AG09319 (cell line): ENCODE measurements around the gene ZNF385D.

Experiments used
- DNase-seq: peaks from one replicate; pipeline ENCODE4 v3.0.0-alpha.2; 2010; ENCODE audit warnings: low read depth; ENCODE audit errors: extremely low read depth
- TF ChIP-seq, protein P1 (sequence below): IDR thresholded peaks from 2 replicates; pipeline ENCODE4 v1.5.1; 2011; ENCODE audit warnings: low read depth, mild to moderate bottlenecking, inconsistent platforms, low read length, moderate library complexity

ZNF385D gene

DNA sequence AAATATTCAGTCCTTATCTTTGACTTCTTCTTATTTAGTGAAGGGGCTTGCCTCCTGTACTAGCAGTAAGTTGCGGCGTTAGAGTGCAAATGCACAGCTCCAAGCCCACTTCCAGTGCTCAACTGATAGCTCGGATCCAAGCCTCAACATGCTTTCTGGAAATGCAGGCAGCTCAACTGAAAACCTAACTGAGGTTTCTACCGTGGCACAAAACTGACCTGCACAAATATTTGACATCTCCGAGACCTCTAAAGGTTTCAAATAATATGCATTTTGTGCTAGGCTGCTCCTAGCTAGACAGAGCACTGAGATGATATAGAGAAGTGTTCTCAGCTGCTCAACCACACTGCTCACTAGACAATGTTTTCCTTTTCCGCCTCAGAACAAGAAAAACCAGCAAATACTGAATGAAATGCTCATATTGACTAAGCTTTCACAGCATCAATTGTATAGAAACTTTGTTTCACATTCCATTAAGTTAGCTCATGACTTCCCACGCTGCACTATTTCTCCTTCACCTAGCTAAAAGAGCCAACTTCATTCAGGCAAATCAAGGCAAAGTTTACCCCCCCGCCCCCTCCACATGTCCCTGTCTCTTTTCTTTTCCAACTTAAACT is 822 bp downstream of the ZNF385D start:
- no peak for DNase-seq

DNA sequence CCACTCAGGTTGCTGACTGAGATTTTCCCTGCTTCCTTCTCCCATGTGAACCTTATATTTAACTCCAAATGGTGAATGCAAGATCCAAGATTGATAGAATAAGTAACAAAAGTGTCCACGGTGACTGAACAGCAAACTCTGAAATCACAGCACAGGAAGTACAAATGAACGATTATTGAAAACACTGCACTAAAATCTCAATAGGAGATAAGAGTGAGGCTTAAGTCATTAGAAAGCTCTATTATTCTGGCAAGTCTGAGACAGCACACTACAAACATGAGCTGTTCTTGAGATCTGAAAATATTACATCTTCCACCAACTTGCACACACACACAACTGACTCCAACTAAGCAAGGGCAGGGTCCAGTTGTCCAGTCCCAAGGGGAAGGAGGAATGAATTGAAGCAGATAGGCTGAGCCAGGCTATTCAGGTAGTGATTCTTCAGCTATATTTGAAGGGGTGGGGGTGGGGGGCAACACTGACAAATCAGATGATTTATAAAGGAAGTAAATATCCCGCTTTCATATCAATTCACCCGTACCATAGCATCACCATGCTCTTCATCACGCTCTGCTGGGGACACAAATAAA is 2.9 kb downstream of the ZNF385D start:
- TF ChIP-seq, protein P1, sequence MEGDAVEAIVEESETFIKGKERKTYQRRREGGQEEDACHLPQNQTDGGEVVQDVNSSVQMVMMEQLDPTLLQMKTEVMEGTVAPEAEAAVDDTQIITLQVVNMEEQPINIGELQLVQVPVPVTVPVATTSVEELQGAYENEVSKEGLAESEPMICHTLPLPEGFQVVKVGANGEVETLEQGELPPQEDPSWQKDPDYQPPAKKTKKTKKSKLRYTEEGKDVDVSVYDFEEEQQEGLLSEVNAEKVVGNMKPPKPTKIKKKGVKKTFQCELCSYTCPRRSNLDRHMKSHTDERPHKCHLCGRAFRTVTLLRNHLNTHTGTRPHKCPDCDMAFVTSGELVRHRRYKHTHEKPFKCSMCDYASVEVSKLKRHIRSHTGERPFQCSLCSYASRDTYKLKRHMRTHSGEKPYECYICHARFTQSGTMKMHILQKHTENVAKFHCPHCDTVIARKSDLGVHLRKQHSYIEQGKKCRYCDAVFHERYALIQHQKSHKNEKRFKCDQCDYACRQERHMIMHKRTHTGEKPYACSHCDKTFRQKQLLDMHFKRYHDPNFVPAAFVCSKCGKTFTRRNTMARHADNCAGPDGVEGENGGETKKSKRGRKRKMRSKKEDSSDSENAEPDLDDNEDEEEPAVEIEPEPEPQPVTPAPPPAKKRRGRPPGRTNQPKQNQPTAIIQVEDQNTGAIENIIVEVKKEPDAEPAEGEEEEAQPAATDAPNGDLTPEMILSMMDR, result no peak
- no peak for DNase-seq

More for the DNA sequence above, 822 bp downstream of the ZNF385D start:
- TF ChIP-seq, protein P1, result no peak

GRCh38 chr3:21747376-21747775 is 3.6 kb downstream of the ZNF385D start:
- TF ChIP-seq, protein P1, result no peak
- no peak for DNase-seq

GRCh38 chr3:21745966-21746365 is 5.0 kb downstream of the ZNF385D start:
- DNase-seq, result no peak
- TF ChIP-seq, protein P1, result no peak

GRCh38 chr3:21744793-21745192 is 6.2 kb downstream of the ZNF385D start:
- no peak for DNase-seq
- TF ChIP-seq, protein P1, result no peak

DNA sequence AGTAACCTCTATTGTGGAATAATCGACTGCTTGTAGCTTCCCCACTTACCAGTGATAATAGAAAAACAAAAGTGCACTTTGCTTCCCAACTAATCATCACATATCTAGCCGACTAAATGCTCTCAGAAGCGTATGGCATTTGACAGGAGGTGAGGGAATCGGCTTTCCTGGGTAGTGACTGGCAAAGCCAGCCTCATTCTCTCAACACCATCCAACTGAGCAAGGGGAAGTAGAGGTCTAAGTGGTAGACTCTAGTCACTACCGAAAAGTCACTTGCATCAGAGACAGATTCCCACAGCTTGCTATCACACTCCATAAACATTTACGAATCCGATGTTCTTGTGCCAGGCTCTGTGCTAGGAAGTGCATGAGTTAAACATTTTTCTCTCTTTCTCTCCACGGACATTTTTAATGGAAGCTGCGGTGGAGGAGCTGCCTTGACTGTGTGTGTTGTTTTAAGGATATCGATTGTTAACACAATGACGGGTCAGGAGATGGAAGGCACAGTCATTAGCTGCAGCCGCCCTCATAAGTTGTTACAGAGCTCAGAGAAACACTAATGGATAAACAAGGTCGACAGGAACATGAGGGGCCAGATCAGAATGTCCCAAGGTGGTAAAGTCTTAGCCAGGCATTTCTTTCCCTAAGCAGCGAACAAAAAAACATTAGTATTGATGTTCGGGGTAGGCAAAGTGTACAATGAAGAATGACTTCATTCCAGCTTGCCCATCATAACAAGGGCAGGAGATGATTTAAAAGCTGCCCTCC is 11.9 kb downstream of the ZNF385D start:
- TF ChIP-seq, protein P1, result no peak

DNA sequence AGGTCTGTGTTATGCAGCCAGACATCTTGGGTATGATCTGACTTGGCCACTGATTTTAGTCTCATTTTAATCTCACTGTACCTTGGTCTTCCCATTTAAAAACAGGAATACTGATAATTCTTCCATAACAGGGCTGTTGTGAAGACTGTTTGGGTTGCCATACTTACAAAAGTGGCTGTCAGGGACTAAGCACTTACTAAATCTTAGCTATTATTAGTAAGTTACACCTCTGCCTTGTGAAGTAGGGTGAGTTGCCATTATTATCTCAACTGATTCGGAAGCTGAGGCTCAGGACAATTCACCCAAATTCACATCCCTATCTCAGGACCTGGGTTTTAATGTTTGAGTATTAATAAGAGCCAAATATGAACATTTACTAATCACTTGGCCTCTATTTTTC is 12.7 kb downstream of the ZNF385D start:
- DNase-seq, result no peak
- TF ChIP-seq, protein P1, result no peak

More for the DNA sequence above, 11.9 kb downstream of the ZNF385D start:
- no peak for DNase-seq
